H1 (cell line): ENCODE data around the gene TBCD. TPM values are rescaled to one million over a fixed set of nuclear protein-coding genes. Genes with fewer than 3 reads are reported as not detected.

ENCODE experiments used
- CTCF ChIA-PET: fragments of 300-600 bp; sonication (Branson Sonifier 250); formaldehyde crosslinking; loops from one replicate; lab custom pipeline; 2021; ENCODE audit not compliant: partially characterized antibody; lab: Charles Lee
- POLR2A ChIA-PET: fragments of 300-600 bp; sonication (Branson Sonifier 250); formaldehyde crosslinking; loops from one replicate; lab custom pipeline; 2021; ENCODE audit warnings: inconsistent platforms; ENCODE audit not compliant: partially characterized antibody; lab: Charles Lee
- DNase-seq, 2 experiments: peaks; one replicate each; pipeline versions ENCODE4 v3.0.0 to v3.0.0-alpha.2; 2010 to 2022; ENCODE audit warnings: low spot score in 2 of 2, low read depth in 1 of 2, mixed read lengths in 1 of 2
- FAIRE-seq: peaks from 2 replicates; lab custom pipeline; 2011; peaks lifted over from hg19 to GRCh38; lab: Jason Lieb, UNC
- H2AFZ ChIP-seq: 2 replicates; pipeline ENCODE4 v1.8.1; 2012; ENCODE audit warnings: low read length, inconsistent platforms
- H2AK5ac ChIP-seq: 2 replicates; pipeline ENCODE4 v1.6.1; 2013; ENCODE audit warnings: low read depth, low read length
- H2BK120ac ChIP-seq: replicated peaks from 2 replicates; pipeline ENCODE3; 2013; ENCODE audit warnings: low read depth, low read length, inconsistent platforms
- H2BK12ac ChIP-seq: 2 replicates; pipeline ENCODE4 v1.6.1; 2013; ENCODE audit warnings: low read depth, low read length
- H2BK15ac ChIP-seq: 2 replicates; pipeline ENCODE4 v1.6.1; 2013; ENCODE audit warnings: low read length
- H2BK20ac ChIP-seq: 2 replicates; pipeline ENCODE4 v1.6.1; 2013; ENCODE audit warnings: low read length
- H2BK5ac ChIP-seq: 2 replicates; pipeline ENCODE4 v1.6.1; 2013; ENCODE audit warnings: low read depth, low read length
- H3K14ac ChIP-seq: 2 replicates; pipeline ENCODE4 v1.6.1; 2013; ENCODE audit warnings: inconsistent platforms; ENCODE audit not compliant: insufficient read length
- H3K18ac ChIP-seq: 2 replicates; pipeline ENCODE4 v1.6.1; 2013; ENCODE audit warnings: low read length; ENCODE audit errors: extremely low read depth
- H3K23ac ChIP-seq: 2 replicates; pipeline ENCODE4 v1.6.1; 2013; ENCODE audit warnings: inconsistent platforms; ENCODE audit not compliant: insufficient read length
- H3K23me2 ChIP-seq: 2 replicates; pipeline ENCODE4 v1.6.1; 2013; ENCODE audit warnings: low read depth, low read length
- H3K27ac ChIP-seq: 2 replicates; pipeline ENCODE4 v1.6.1; 2011; ENCODE audit warnings: low read depth, low read length, inconsistent platforms
- H3K27me3 ChIP-seq, 4 experiments: replicated peaks in 1 of 4; 1 replicate in 1 of 4; 2 replicates in 3 of 4; pipeline versions ENCODE4 v1.6.1 to v1.8.1; 2011 to 2013; ENCODE audit warnings: low read length in 3 of 4, mild to moderate bottlenecking in 3 of 4, inconsistent platforms in 2 of 4, mixed read lengths in 2 of 4, moderate library complexity in 1 of 4; ENCODE audit not compliant: control insufficient read depth in 3 of 4, insufficient read depth in 3 of 4; ENCODE audit errors: extremely low read depth in 1 of 4
- H3K36me3 ChIP-seq, 4 experiments: 2 replicates each; pipeline versions ENCODE4 v1.6.1 to v1.8.1; 2011 to 2013; ENCODE audit warnings: mild to moderate bottlenecking in 4 of 4, low read length in 3 of 4, moderate library complexity in 2 of 4, control low read depth in 1 of 4, inconsistent platforms in 1 of 4; ENCODE audit not compliant: insufficient read depth in 4 of 4, control insufficient read depth in 2 of 4
- H3K4ac ChIP-seq: replicated peaks from 2 replicates; pipeline ENCODE3; 2013; ENCODE audit warnings: low read length, low read depth, mixed read lengths, inconsistent platforms; ENCODE audit not compliant: insufficient read length
- H3K4me1 ChIP-seq, 4 experiments: replicated peaks in 1 of 4; 1 replicate in 1 of 4; 2 replicates in 3 of 4; pipeline versions ENCODE4 v1.6.1 to v1.8.1; 2011 to 2013; ENCODE audit warnings: low read length in 3 of 4, inconsistent platforms in 2 of 4, mixed read lengths in 1 of 4; ENCODE audit not compliant: insufficient read depth in 4 of 4, control insufficient read depth in 3 of 4
- H3K4me2 ChIP-seq, 2 experiments: 2 replicates each; pipeline versions ENCODE4 v1.6.1 to v1.8.1; 2011 to 2013; ENCODE audit warnings: low read depth in 2 of 2, low read length in 2 of 2, control low read depth in 1 of 2, inconsistent platforms in 1 of 2, mild to moderate bottlenecking in 1 of 2; ENCODE audit not compliant: insufficient read depth in 1 of 2
- H3K4me3 ChIP-seq, 4 experiments: fragments of 200-600, 300-600 bp in 1 of 4; sonication (generic), shearing (Covaris generic), sonication (Bioruptor Twin) in 1 of 4; 2 replicates each; pipeline versions ENCODE4 v1.5.1 to v1.8.1; 2011 to 2016; ENCODE audit warnings: low read length in 4 of 4, low read depth in 3 of 4, control low read depth in 2 of 4, inconsistent platforms in 2 of 4, mild to moderate bottlenecking in 2 of 4, mixed read lengths in 1 of 4, moderate library complexity in 1 of 4; ENCODE audit not compliant: insufficient read depth in 2 of 4; ENCODE audit errors: extremely low read depth in 1 of 4
- H3K56ac ChIP-seq: replicated peaks from 2 replicates; pipeline ENCODE3; 2013; ENCODE audit warnings: low read depth, mild to moderate bottlenecking, mixed read lengths, low read length, inconsistent platforms; ENCODE audit not compliant: insufficient read length
- H3K79me1 ChIP-seq: 2 replicates; pipeline ENCODE4 v1.6.1; 2013; ENCODE audit warnings: low read depth, low read length, control low read depth
- H3K79me2 ChIP-seq, 2 experiments: 2 replicates each; pipeline versions ENCODE4 v1.6.1 to v1.8.1; 2012 to 2013; ENCODE audit warnings: low read length in 2 of 2, mild to moderate bottlenecking in 2 of 2, inconsistent platforms in 1 of 2; ENCODE audit not compliant: insufficient read depth in 2 of 2, control insufficient read depth in 1 of 2
- H3K9ac ChIP-seq, 4 experiments: replicated peaks in 1 of 4; 1 replicate in 1 of 4; 2 replicates in 3 of 4; pipeline versions ENCODE4 v1.6.1 to v1.8.1; 2011 to 2013; ENCODE audit warnings: low read depth in 3 of 4, low read length in 3 of 4, control low read depth in 2 of 4, mild to moderate bottlenecking in 2 of 4, moderate library complexity in 2 of 4, inconsistent platforms in 1 of 4; ENCODE audit errors: extremely low read depth in 1 of 4
- H3K9me3 ChIP-seq, 2 experiments: 2 replicates each; pipeline versions ENCODE4 v1.6.1 to v1.8.1; 2012 to 2013; ENCODE audit warnings: mild to moderate bottlenecking in 2 of 2, moderate library complexity in 2 of 2, control low read depth in 1 of 2, inconsistent platforms in 1 of 2, low read depth in 1 of 2, low read length in 1 of 2, mixed read lengths in 1 of 2; ENCODE audit not compliant: insufficient read depth in 2 of 2
- H4K20me1 ChIP-seq, 2 experiments: replicated peaks in 1 of 2; 2 replicates each; pipeline versions ENCODE3 to v1.8.1; 2011 to 2013; ENCODE audit warnings: inconsistent platforms in 2 of 2, low read length in 2 of 2, mild to moderate bottlenecking in 1 of 2; ENCODE audit not compliant: insufficient read depth in 2 of 2, control insufficient read depth in 1 of 2
- H4K5ac ChIP-seq: 2 replicates; pipeline ENCODE4 v1.6.1; 2013; ENCODE audit warnings: low read length, low read depth, mixed read lengths, inconsistent platforms; ENCODE audit not compliant: insufficient read length
- H4K8ac ChIP-seq: 2 replicates; pipeline ENCODE4 v1.8.0; 2013; ENCODE audit warnings: mild to moderate bottlenecking, moderate library complexity, low read length, inconsistent platforms; ENCODE audit not compliant: insufficient read depth; ENCODE audit errors: extremely low read depth
- H4K91ac ChIP-seq: replicated peaks from 2 replicates; pipeline ENCODE3; 2013; ENCODE audit warnings: low read length, mixed read lengths, inconsistent platforms; ENCODE audit not compliant: insufficient read length
- CBX5 ChIP-seq: fragments of 300-800, 300-1000 bp; sonication (generic); IDR thresholded peaks from 2 replicates; pipeline ENCODE4 v1.7.1; 2016; ENCODE audit warnings: antibody characterized with exemption, low read length, low read depth
- MAFK ChIP-seq: IDR thresholded peaks from 2 replicates; pipeline ENCODE4 v1.6.1; 2012; ENCODE audit warnings: low read depth, mild to moderate bottlenecking, improper control_type of control experiment, low read length
- NANOG ChIP-seq: IDR thresholded peaks from 2 replicates; pipeline ENCODE4 v1.6.1; 2011; ENCODE audit warnings: low read length, low read depth, mild to moderate bottlenecking, inconsistent platforms; ENCODE audit not compliant: insufficient read depth, poor library complexity, severe bottlenecking
- PHF8 ChIP-seq: fragments of 200-600 bp; sonication (generic); conservative IDR thresholded peaks from 2 replicates; pipeline ENCODE4 v1.7.1; 2012; ENCODE audit warnings: low read depth, mild to moderate bottlenecking, inconsistent platforms, low read length, moderate library complexity
- RBBP5 ChIP-seq: IDR thresholded peaks from 2 replicates; pipeline ENCODE4 v1.7.1; 2012; ENCODE audit warnings: low read depth, mild to moderate bottlenecking, inconsistent platforms, low read length, moderate library complexity, borderline replicate concordance
- WGBS, 2 experiments: shearing (Covaris generic) in 1 of 2; methylation state at CpG; one replicate each; pipeline versions ENCODE4 v1.1.6 to v1.1.7; 2013 to 2015; ENCODE audit warnings: low lambda C conversion rate in 2 of 2, mixed read lengths in 2 of 2, inconsistent platforms in 1 of 2, low coverage in 1 of 2, missing lambda C conversion rate in 1 of 2; ENCODE audit not compliant: insufficient replicate concordance in 2 of 2, insufficient coverage in 1 of 2, insufficient read length in 1 of 2; ENCODE audit errors: extremely low coverage in 1 of 2, missing lambda C conversion rate in 1 of 2; 5-methylcytosine and 5-hydroxymethylcytosine counted together
- polyA plus RNA-seq, 7 experiments: library from polyadenylated mRNA; depleted of rRNA in 3 of 7; stranded (reverse) in 5 of 7; unstranded in 2 of 7; fragments of >200 nt in 5 of 7; fragments of 200-250 nt in 2 of 7; gene quantifications; 1 replicate in 5 of 7; 2 replicates in 1 of 7; 4 replicates in 1 of 7; pipeline versions ENCODE4 v1.2.1 to v1.2.3, GENCODE V29; 2011 to 2013; ENCODE audit warnings: missing spikeins in 2 of 7, mixed read lengths in 2 of 7
- total RNA-seq: library from RNA; stranded (reverse); fragmentation: NEBNext Ultra II Directional; extraction: Animal tissue kit (Norgen Biotek cat#: 25700); gene quantifications from 2 replicates; pipeline ENCODE4 v1.2.1, GENCODE V29; 2021

Gene TBCD
- total and polyA plus RNA-seq, 2 of the 8 experiments (the other 6 are each of a cell fraction or from before 2014, with no cell fraction given), result 118 to 162 TPM

- peak overlapping the region; percentile 60; the same call in 1 of the 2 replicates for H3K27ac ChIP-seq
- H3K4ac ChIP-seq, result peak overlapping the region; percentile 89
- no peaks in the 10 kb centered on the region for H3K27me3 ChIP-seq
- no peak overlapping the region for H4K5ac ChIP-seq
- H4K8ac ChIP-seq, result 0 out of 2 replicates have a peak overlapping the region, but pooled peaks have one; percentile 53
- no peak overlapping the region for H2BK12ac ChIP-seq
- peaks cover 6% of the 10 kb centered on the region for H3K79me1 ChIP-seq
- H3K56ac ChIP-seq, result peak overlapping the region; percentile 33
- H3K79me2 ChIP-seq, result 0 out of 4 replicates have a peak, but pooled peaks cover 0 to 9% of the 10 kb centered on the region in 2 experiments
- peaks cover 0 to 7% (median 3%) of the 10 kb centered on the region in 4 experiments; a peak in 4 of 8 replicates for H3K36me3 ChIP-seq
- H3K18ac ChIP-seq, result peak overlapping the region; percentile 38
- CTCF ChIA-PET, result interaction anchor here (0.9 to 1.8 kb wide), 6 partner anchors 9 to 115 kb away, joined by 3 to 6 read pairs (median 4); no protein-coding TSS in a partner anchor
- H3K4me2 ChIP-seq, result peak overlapping the region in 1 of 2 experiments; percentile 12; a peak in 2 of 4 replicates
- peaks cover 8 to 16% (median 11%) of the 10 kb centered on the region in 4 experiments; a peak in 6 of 7 replicates for H3K4me1 ChIP-seq
- peaks cover 0 to 3% of the 10 kb centered on the region in 2 experiments for H4K20me1 ChIP-seq
- H3K14ac ChIP-seq, result no peak overlapping the region
- no peak overlapping the region for H3K4me3 ChIP-seq
- no peak overlapping the region for H2BK15ac ChIP-seq
- peak overlapping the region; percentile 72 for H4K91ac ChIP-seq
- DNase-seq, result no peak
- no peaks in the 10 kb centered on the region for H3K9me3 ChIP-seq
- no peak overlapping the region for H3K23ac ChIP-seq
- no peak for FAIRE-seq
- H2AK5ac ChIP-seq, result no peak overlapping the region
- H2AFZ ChIP-seq, result no peak overlapping the region
- no peaks in the 10 kb centered on the region for H3K23me2 ChIP-seq
- H2BK120ac ChIP-seq, result no peak overlapping the region
- no peak overlapping the region for H2BK20ac ChIP-seq
- POLR2A ChIA-PET, result interaction anchor here (1.3 kb wide), 1 partner anchor 8 kb away, joined by 4 read pairs; no protein-coding TSS in a partner anchor
- H3K9ac ChIP-seq, result no peak overlapping the region
- 75% methylated on average over 28 of the region's 28 CpGs; no CpG with 5 or more reads in 1 of the 2 experiments for WGBS, 2 experiments
- H2BK5ac ChIP-seq, result peak overlapping the region; percentile 71
- TF ChIP-seq MAFK, result no peak
- no peak for TF ChIP-seq NANOG
- no peak for TF ChIP-seq PHF8
- TF ChIP-seq RBBP5, result 0 out of 2 replicates have a peak, but pooled peaks have one; percentile 9
- no peak for TF ChIP-seq CBX5
These were observed 137.9 kb downstream of the TBCD start for GRCh38 chr17:82889496-82890338.
